NCI-H524 (cell line): ENCODE results near the gene GBP6.
A peak's percentile ranks its signal among the peaks of the same experiment; 100 is the strongest.
"Not testable (repeated sequence)": the region's sequence is repeated elsewhere in the genome, so short reads cannot be mapped to it uniquely, and the experiment has no call there.

Experiments
- DNase-seq, 2 experiments: peaks; one replicate each; lab custom pipeline; 2025; lab: John Stamatoyannopoulos, UW

The GBP6 gene, protein sequence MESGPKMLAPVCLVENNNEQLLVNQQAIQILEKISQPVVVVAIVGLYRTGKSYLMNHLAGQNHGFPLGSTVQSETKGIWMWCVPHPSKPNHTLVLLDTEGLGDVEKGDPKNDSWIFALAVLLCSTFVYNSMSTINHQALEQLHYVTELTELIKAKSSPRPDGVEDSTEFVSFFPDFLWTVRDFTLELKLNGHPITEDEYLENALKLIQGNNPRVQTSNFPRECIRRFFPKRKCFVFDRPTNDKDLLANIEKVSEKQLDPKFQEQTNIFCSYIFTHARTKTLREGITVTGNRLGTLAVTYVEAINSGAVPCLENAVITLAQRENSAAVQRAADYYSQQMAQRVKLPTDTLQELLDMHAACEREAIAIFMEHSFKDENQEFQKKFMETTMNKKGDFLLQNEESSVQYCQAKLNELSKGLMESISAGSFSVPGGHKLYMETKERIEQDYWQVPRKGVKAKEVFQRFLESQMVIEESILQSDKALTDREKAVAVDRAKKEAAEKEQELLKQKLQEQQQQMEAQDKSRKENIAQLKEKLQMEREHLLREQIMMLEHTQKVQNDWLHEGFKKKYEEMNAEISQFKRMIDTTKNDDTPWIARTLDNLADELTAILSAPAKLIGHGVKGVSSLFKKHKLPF

DNA sequence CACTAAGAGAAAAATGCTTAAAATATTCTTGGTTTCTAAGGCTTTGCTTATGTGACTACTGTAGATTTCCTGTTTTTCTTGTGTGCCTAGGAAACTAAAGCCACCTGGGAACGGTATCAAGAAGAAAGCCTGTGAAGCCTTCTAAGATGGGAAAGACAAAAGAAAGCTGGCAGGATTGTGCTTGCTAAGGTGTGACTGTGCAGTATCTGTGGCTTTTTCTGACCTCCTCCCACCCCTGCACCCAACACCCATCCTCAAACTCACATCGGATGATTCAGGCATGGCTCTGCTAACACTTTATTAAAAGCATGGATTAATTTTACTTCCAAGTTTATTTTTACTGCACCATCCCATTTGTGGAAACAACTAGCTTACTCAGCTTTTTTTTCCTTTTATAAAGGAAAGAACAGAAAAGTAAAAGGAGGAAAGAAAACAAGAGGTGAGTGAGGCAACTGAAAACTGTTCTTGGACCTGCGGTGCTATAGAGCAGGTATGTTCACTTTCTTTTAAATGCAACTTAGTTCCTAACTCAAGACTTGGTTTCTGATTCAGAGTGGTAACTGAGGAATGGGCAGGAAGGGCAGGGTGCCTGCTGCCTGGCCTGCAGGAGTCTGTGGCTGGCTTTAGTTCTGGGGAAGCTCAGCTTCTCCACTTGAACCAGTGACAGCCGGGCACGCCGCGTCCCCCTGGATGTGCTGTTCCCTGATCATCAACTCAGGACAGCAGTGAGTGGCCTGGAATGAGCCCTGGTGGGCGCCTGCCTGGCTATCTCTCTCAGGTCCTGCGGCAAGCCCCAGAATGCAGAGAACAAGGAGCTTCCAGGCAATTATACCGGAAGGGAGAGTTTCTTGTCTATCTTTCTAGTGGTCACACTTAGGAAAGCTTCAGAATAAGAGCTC is at the start of gene GBP6:
TSS of gene GBP6 (plus strand) at position 422 of the 899 bp plus-strand sequence. CDS start 4,493 bp downstream, outside the sequence.
- no peak for DNase-seq

DNA sequence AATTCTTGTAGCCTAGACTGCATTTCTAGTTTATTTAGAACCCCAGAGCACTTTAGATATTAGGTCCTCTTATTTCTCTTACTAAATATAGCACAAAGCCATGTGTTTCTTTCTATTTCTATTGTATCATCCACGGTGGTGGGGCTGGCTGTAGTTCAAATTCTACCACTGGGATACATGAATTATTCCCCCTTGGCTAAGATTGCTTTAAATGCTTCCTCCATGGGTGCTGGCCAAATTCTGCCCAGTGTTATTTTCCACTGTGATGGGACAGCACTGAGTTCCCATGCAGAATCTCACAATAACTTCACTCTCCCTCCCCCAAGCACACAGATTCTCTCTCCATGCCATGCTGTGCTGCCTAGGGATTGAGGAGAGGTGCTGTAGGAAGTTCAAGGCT is 41.5 kb upstream of the GBP6 start:
- DNase-seq, result no peak

GRCh38 chr1:89331890-89332289 is 32.0 kb upstream of the GBP6 start:
- DNase-seq, result no peak

GRCh38 chr1:89332461-89332860 is 31.4 kb upstream of the GBP6 start:
- DNase-seq, result no peak

DNA sequence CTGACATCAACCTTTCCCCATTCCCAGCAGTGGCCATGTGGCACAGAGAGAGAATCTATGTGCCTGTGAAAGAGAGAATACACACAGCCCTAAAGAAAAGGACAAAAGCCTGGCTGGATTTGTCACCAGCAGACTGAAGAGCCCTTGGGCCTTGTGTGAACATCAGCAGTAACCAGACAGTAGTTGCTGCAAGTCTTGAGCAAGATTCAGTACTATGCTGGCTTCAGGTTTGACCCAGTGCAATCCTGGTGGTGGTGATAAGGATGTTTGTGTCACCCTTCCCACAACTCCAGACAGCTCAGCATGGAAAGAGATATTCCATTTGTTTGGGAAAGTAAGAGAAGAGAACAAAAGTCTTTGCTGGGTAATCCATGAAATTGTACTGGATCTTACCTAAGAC is 28.4 kb upstream of the GBP6 start:
- no peak for DNase-seq

DNA sequence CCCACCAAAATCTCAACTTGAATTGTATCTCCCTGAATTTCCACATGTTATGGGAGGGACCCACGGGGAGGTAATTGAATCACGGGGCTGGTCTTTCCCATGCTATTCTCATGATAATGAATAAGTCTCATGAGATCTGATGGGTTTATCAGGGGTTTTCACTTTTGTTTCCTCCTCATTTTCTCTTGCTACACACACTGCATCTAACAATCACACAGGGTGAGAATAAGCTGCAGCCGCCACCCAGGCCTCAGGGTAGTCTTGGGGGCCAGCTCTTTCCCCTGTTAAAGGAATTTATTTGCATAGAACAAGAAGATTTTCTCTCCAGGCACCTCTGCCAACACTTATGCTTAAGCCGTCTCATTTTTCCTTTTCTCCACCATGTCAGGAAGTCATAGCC is 26.0 kb upstream of the GBP6 start:
- DNase-seq, result no peak

- no peak for DNase-seq
These were observed 24.8 kb upstream of the GBP6 start for GRCh38 chr1:89339039-89339438.

- not testable (repeated sequence) for DNase-seq
These were observed 18.4 kb upstream of the GBP6 start for GRCh38 chr1:89345479-89345878.

- no peak for DNase-seq
These were observed 16.6 kb upstream of the GBP6 start for GRCh38 chr1:89347296-89347695.

DNA sequence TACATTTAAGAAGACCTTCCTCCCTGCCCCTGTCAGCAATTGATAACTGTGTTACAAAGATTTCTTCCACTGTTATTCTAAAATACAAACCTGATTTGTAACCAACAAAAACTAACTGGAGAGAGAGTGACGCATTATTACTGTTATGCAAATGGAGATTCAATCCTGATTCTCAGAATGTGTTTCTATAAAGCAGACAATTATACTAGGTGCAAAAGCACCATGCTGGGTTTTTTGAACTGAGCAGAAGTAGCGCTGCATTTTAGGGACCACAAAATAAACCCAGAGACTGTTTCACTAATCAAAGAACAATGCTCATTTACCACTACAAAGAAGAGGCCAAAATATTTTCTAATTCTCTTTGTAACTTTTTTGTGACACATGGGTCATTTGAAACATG is 13.6 kb upstream of the GBP6 start:
- DNase-seq, result no peak

DNA sequence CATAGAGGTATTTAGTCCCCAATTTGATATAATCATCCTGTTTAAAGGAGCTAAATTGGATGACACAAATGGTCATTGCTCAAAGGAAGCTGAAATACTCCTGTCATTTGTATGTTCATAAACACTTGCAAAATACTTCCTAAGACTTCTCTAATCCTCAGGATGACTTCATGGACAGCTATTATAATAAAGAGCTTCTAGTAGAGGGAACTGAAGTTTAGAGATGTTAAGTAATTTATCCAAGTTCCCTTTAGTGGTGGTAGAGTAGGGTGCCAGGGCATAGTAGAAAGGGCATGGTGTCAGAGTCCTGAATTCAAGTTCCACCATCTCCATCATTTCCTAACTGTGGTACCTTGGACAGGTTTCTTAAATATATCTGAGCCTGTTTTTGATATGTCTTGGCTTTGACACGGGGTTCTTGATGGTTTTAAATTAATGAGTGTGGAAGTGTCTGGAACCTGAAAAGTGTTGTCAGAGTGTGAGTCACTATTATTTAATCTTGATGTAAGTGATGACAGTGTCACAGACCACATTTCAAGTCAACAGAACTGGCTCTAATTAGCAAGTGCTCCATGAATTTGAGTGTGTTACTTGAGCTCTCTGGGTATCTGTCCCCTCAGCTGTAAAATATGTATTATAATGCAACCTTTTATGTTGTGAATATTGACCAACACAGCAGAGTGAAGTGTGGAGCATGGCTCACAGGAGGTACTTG is 12.1 kb upstream of the GBP6 start:
- DNase-seq, result no peak

- DNase-seq, result no peak
These were observed 11.4 kb upstream of the GBP6 start for GRCh38 chr1:89352421-89352820.

- DNase-seq, result no peak
These were observed 9.7 kb upstream of the GBP6 start for GRCh38 chr1:89354205-89354604.

DNA sequence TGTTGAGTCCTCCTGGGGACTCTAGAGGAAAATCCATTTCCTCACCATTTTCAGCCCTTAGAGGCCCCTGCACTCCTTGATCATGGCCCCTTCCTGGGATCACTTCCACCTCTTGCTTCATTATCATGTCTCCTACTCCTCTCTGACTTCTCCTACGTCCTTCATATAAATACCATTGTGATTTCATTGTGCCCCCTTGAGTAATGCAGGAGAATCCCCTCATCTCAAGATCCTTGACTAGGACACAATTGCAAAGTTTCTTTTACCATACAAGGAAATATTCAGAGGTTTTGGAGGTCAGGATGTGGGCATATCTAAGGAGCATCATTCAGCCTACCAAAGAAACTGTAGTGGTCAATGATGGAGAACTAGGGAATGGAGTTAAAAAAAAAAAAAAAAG is 8.8 kb upstream of the GBP6 start:
- DNase-seq, result no peak

GRCh38 chr1:89356658-89357400 is 7.0 kb upstream of the GBP6 start:
- DNase-seq, result no peak

- DNase-seq, result peak; percentile 23 to 66
These were observed 5.5 kb upstream of the GBP6 start for GRCh38 chr1:89358287-89358893.

DNA sequence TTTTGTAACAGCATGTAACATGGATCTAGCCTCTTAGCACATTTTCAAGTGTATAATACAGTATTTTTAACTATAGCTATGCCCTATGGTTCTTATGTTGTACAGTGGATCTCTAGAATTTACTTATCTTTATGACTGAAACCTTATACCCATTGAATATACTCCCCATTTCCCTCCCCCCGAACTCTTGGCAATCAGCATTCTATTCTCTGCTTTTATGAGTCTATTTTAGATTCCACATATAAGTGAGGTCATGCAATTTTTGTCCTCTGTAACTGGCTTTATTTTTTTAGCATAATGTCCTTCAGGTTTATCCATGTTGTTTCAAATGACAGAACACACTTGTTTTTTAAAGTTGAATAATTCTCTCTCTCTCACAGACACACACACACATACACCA is 3.1 kb upstream of the GBP6 start:
- no peak for DNase-seq

DNA sequence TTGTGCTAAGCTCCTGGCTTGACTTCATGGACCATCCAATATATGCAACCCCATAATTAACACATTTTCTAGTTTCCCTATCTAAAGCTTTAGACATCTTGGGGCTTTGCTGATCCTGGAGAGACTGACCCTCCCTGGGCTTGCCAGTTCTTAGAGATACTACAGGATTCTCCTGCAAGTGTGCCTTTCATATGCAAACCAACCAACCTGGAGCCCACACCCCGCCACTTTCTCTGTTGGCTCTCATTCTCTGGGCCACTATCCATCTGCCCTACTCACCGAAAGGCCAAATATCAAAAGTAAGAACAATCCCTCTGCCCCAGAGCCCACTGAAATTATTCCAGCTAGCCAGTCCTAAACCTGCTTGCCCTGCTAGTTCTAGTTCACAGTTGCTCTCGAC is 2.2 kb upstream of the GBP6 start:
- DNase-seq, result no peak

DNA sequence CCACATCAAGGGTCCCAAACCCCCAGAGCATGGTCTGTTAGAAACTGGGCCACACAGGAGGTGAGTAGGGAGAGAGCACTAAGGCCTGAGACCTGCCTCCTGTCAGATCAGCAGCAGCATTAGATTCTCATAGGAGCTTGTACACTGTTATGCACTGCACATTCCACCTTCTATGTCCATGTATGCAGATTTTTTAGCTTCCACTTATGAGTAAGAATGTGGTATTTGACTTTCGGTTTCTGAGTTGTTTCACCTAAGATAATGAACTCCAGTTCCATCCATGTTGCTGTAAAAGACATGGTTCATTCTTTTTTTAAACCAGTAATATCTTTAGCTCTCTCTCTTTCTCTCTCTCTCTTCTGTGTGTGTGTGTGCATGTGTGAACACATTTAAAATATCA is 663 bp upstream of the GBP6 start:
- no peak for DNase-seq

- DNase-seq, result no peak
These were observed 1.2 kb downstream of the GBP6 start for GRCh38 chr1:89364954-89365550.
